GM19025 (cell line): Measurements from ENCODE around the gene SLC17A9.
"Not testable (repeated sequence)": the region's sequence is repeated elsewhere in the genome, so short reads cannot be mapped to it uniquely, and the experiment has no call there.

Experiments
- ATAC-seq: cut with Tn5 transposase; IDR thresholded peaks from one replicate; pipeline ENCODE4 v1.9.1; 2021; ENCODE audit warnings: mild to moderate bottlenecking, low read depth, moderate library complexity; ENCODE audit not compliant: unreplicated experiment

The SLC17A9 gene

GRCh38 chr20:62920039-62920645, 32.4 kb upstream of the SLC17A9 start:
- no peak for ATAC-seq

- ATAC-seq, result no peak
These were observed 31.3 kb upstream of the SLC17A9 start for GRCh38 chr20:62921119-62921687.

GRCh38 chr20:62922451-62922921, 30.0 kb upstream of the SLC17A9 start:
- no peak for ATAC-seq

- ATAC-seq, result not testable (repeated sequence)
These were observed 29.3 kb upstream of the SLC17A9 start for GRCh38 chr20:62923059-62923668.

- ATAC-seq, result no peak
These were observed 28.7 kb upstream of the SLC17A9 start for GRCh38 chr20:62923669-62924441.

GRCh38 chr20:62924442-62925075, 27.9 kb upstream of the SLC17A9 start:
- ATAC-seq, result no peak

- ATAC-seq, result no peak
These were observed 27.5 kb upstream of the SLC17A9 start for GRCh38 chr20:62925076-62925419.

GRCh38 chr20:62925420-62926228, 26.9 kb upstream of the SLC17A9 start:
- ATAC-seq, result no peak

- ATAC-seq, result peak; percentile 68
These were observed 26.0 kb upstream of the SLC17A9 start, which contains the start of gene DIDO1 for GRCh38 chr20:62926229-62927127. Gene DIDO1, minus strand, starts transcription at chr20:62926505.

GRCh38 chr20:62927128-62927705, 25.3 kb upstream of the SLC17A9 start:
- ATAC-seq, result no peak

- ATAC-seq, result no peak
These were observed 24.1 kb upstream of the SLC17A9 start for GRCh38 chr20:62928246-62928939.

- ATAC-seq, result no peak
These were observed 23.4 kb upstream of the SLC17A9 start for GRCh38 chr20:62929051-62929538.

- ATAC-seq, result no peak
These were observed 21.0 kb upstream of the SLC17A9 start for GRCh38 chr20:62931464-62931863.

- no peak for ATAC-seq
These were observed 18.5 kb upstream of the SLC17A9 start for GRCh38 chr20:62933966-62934365.

- no peak for ATAC-seq
These were observed 17.1 kb upstream of the SLC17A9 start for GRCh38 chr20:62935204-62935967.

GRCh38 chr20:62935968-62936585, 16.4 kb upstream of the SLC17A9 start:
- ATAC-seq, result no peak
